PFSK-1 (cell line): Measurements from ENCODE around the gene ANKS1B.

ENCODE experiments used
- REST ChIP-seq, 2 experiments: IDR thresholded peaks; 2 replicates each; pipeline versions ENCODE4 v1.6.1 to v1.8.0; 2011 to 2012; ENCODE audit warnings: low read depth in 2 of 2, low read length in 2 of 2, control low read depth in 1 of 2, inconsistent platforms in 1 of 2, mild to moderate bottlenecking in 1 of 2, moderate library complexity in 1 of 2; ENCODE audit not compliant: insufficient read depth in 1 of 2
- SIN3A ChIP-seq: IDR thresholded peaks from 2 replicates; pipeline ENCODE4 v1.6.1; 2012; ENCODE audit warnings: mild to moderate bottlenecking, low read length, moderate library complexity, borderline replicate concordance; ENCODE audit not compliant: insufficient read depth

GRCh38 chr12:98780261-98780660 is 1204.5 kb downstream of the ANKS1B start:
- TF ChIP-seq SIN3A (no peak), REST (IDR thresholded peaks at IDR 0.05; ENCODE audit: insufficient read depth in 1 of 2, low read depth in 2 of 2, low read length in 2 of 2) (no peak)
